Lower lobe of right lung (tissue), 2 donors: ENCODE data around the gene RAPGEF2. TPM values are rescaled to one million over a fixed set of nuclear protein-coding genes. Genes with fewer than 3 reads are reported as not detected.

Source experiments
- ATAC-seq, 2 donors: fragments of 200-7000 bp; cut with Tn5 transposase; one replicate each; pipeline ENCODE4 v1.9.1; 2020 to 2022; ENCODE audit warnings: mild to moderate bottlenecking in 2 of 2, moderate library complexity in 2 of 2
- DNase-seq: peaks from one replicate; pipeline ENCODE4 v3.0.0-alpha.2; 2020
- H3K27ac ChIP-seq: fragments of 200-600 bp; one replicate; pipeline ENCODE4 v1.8.0; 2022
- H3K27me3 ChIP-seq: fragments of 200-600 bp; one replicate; pipeline ENCODE4 v1.8.0; 2022; ENCODE audit warnings: low read depth
- H3K36me3 ChIP-seq: fragments of 200-600 bp; one replicate; pipeline ENCODE4 v1.8.0; 2022; ENCODE audit warnings: mild to moderate bottlenecking
- H3K4me1 ChIP-seq: fragments of 200-600 bp; one replicate; pipeline ENCODE4 v1.8.0; 2022
- H3K4me3 ChIP-seq: fragments of 200-600 bp; one replicate; pipeline ENCODE4 v1.8.0; 2022; ENCODE audit warnings: mild to moderate bottlenecking
- H3K9me3 ChIP-seq: fragments of 200-600 bp; one replicate; pipeline ENCODE4 v1.8.0; 2022
- CTCF ChIP-seq: fragments of 200-600 bp; IDR thresholded peaks from one replicate; pipeline ENCODE4 v1.8.0; 2022; ENCODE audit warnings: antibody characterized with exemption, mild to moderate bottlenecking
- intact Hi-C: fragments of 100-400 bp; cut with DNase I; formaldehyde crosslinking; loops from one replicate; pipeline ENCODE4 v1.11.0; 2022
- total RNA-seq: library from RNA; stranded (reverse); fragmentation: NEBNext Ultra II Directional; extraction: Animal tissue kit (Norgen Biotek cat#: 25700); gene quantifications from one replicate; pipeline ENCODE4 v1.2.1, GENCODE V29; 2021
- donor health status: DM: no; HTN: yes; CAD: no; lungs with severe emphysema.

RAPGEF2 gene
- total RNA-seq, 1 donor from 2014 or later = 66.4 TPM

- Histone ChIP-seq H3K9me3 (no peaks in the 10 kb centered on the region), H3K4me1 (peaks cover 31% of the 10 kb centered on the region), H3K27me3 (no peaks in the 10 kb centered on the region), H3K27ac (no peak overlapping the region), H3K36me3 (no peaks in the 10 kb centered on the region), H3K4me3 (no peak overlapping the region)
- DNase-seq (no peak), ATAC-seq (no peak)
- no peak for TF ChIP-seq CTCF
- intact Hi-C loops = no loop called here
These were observed 48.8 kb downstream of the RAPGEF2 start for GRCh38 chr4:159151689-159152088.

GRCh38 chr4:159152181-159152580 lies 49.3 kb downstream of the RAPGEF2 start:
- H3K4me3 ChIP-seq = no peak overlapping the region
- peaks cover 35% of the 10 kb centered on the region for H3K4me1 ChIP-seq
- intact Hi-C loops = no loop called here
- no peak overlapping the region for H3K27ac ChIP-seq
- H3K9me3 ChIP-seq = no peaks in the 10 kb centered on the region
- no peaks in the 10 kb centered on the region for H3K36me3 ChIP-seq
- no peak for DNase-seq
- no peaks in the 10 kb centered on the region for H3K27me3 ChIP-seq
- no peak for ATAC-seq
- TF ChIP-seq CTCF = no peak

DNA sequence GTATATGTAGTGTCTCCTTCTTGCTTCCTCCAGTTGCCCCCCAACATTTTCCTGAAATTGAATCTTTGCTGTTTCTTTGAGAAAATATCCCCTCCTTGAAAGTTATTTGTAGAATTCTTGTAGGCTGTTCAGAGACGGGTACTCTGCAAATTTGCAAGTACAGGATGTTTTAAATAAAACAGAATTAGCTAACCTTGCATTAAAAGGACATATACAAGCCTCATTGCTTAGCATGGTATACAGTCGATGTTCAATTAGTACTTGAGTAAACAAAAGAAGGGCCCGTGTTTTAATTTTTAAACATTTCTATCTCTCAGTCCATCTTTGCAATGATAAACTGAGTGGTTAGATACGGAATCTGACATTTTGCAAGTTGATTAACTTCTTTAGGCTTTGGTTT lies 50.8 kb downstream of the RAPGEF2 start:
- Histone ChIP-seq H3K4me3 (no peak overlapping the region), H3K36me3 (no peaks in the 10 kb centered on the region), H3K9me3 (no peaks in the 10 kb centered on the region), H3K4me1 (peaks cover 43% of the 10 kb centered on the region), H3K27me3 (no peaks in the 10 kb centered on the region), H3K27ac (no peak overlapping the region)
- DNase-seq (no peak), ATAC-seq (no peak)
- TF ChIP-seq CTCF = no peak
- intact Hi-C loops = no loop called here

GRCh38 chr4:159155119-159155518 lies 52.2 kb downstream of the RAPGEF2 start:
- Histone ChIP-seq H3K36me3 (no peaks in the 10 kb centered on the region), H3K9me3 (no peaks in the 10 kb centered on the region), H3K4me1 (peaks cover 49% of the 10 kb centered on the region), H3K27ac (no peak overlapping the region), H3K4me3 (no peak overlapping the region), H3K27me3 (no peaks in the 10 kb centered on the region)
- no peak for TF ChIP-seq CTCF
- ATAC-seq (no peak), DNase-seq (no peak)
- intact Hi-C loops = no loop called here

DNA sequence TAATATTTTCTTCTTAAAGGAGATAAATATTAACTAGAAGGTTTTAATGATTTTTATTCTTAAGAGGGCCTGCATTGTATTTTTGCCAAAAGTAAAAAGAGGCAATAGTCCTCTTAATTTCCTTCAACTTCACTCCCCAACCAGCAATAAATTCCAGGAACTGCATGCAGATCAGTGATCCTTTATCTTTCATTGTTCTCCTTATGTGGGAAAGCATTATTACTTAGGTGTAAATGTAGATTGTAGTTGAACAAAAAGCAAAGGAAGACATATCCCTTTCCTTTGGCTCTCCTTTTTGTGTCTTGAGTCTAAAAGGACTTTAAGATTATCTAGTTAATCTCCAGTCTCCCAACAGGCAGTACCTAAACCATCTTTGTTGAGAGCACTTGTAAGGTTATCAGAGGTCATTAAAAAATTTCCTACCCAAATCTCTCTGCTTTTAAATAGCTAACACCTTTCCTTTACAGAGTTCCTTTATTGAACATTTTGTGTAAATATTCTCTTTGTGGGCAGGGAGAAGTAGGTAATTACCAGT lies 55.3 kb downstream of the RAPGEF2 start:
- peaks cover 39% of the 10 kb centered on the region for H3K4me1 ChIP-seq
- no peaks in the 10 kb centered on the region for H3K9me3 ChIP-seq
- H3K27me3 ChIP-seq = no peaks in the 10 kb centered on the region
- TF ChIP-seq CTCF = no peak
- DNase-seq = no peak
- intact Hi-C loops = no loop called here
- H3K4me3 ChIP-seq = no peak overlapping the region
- ATAC-seq = no peak
- H3K36me3 ChIP-seq = no peaks in the 10 kb centered on the region
- no peak overlapping the region for H3K27ac ChIP-seq

DNA sequence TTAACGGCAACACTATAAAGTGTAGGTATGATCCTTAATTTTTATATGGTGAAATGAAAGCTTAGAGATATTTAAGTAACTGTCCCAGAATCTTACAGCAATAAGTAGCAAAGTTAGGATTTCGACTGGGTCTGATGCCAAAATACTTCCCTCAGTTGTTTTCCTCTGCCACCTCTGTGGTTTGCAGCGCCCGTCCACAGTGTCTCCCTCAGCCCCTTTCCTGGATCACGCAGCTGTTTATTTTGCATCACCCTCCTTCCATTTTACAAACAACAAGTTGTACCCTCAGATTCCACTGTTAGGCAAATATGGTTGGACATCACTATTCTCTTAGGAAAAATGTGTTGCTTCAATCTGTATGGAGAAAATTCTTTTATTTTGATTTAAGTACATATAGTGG lies 56.1 kb downstream of the RAPGEF2 start:
- Histone ChIP-seq H3K36me3 (no peaks in the 10 kb centered on the region), H3K9me3 (no peaks in the 10 kb centered on the region), H3K4me3 (no peak overlapping the region), H3K27me3 (no peaks in the 10 kb centered on the region), H3K27ac (no peak overlapping the region), H3K4me1 (peaks cover 34% of the 10 kb centered on the region)
- no peak for ATAC-seq
- TF ChIP-seq CTCF = no peak
- intact Hi-C loops = no loop called here
- no peak for DNase-seq
